Astrocyte of the spinal cord (primary cell): ENCODE data around the gene NR2F1.
"Not testable (repeated sequence)": the region's sequence is repeated elsewhere in the genome, so short reads cannot be mapped to it uniquely, and the experiment has no call there.

Experiments
- DNase-seq: peaks from one replicate; pipeline ENCODE4 v3.0.0; 2011; ENCODE audit warnings: low read depth, low spot score
- H3K4me3 ChIP-seq: 2 replicates; pipeline ENCODE4 v1.5.1; 2011; ENCODE audit warnings: low read depth, mild to moderate bottlenecking, low read length, moderate library complexity
- CTCF ChIP-seq: IDR thresholded peaks from 2 replicates; pipeline ENCODE4 v1.5.1; 2012; ENCODE audit warnings: low read depth, mild to moderate bottlenecking, low read length, inconsistent platforms
- in situ Hi-C: cut with HindIII; loops from 2 replicates; pipeline ENCODE4 v1.10.0; 2017; ENCODE audit warnings: low sequenced_read_pairs

NR2F1 gene

GRCh38 chr5:93582677-93583438, at the start of gene NR2F1:
TSS of gene NR2F1 (plus strand) at chr5:93583222. CDS start at chr5:93585024, 1,802 bp downstream.
- H3K4me3 ChIP-seq: peak within 1 kb of the TSS; percentile 76
- TF ChIP-seq CTCF: no peak
- in situ Hi-C loops: no loop called here
- DNase-seq: peak; percentile 99

GRCh38 chr5:93545872-93546271, 37.1 kb upstream of the NR2F1 start:
- no peak overlapping the region for H3K4me3 ChIP-seq
- no peak for DNase-seq
- in situ Hi-C loops: no loop called here
- no peak for TF ChIP-seq CTCF

- DNase-seq, H3K4me3 ChIP-seq, in situ Hi-C loops: not testable (repeated sequence)
Observed at GRCh38 chr5:93549594-93549993, 33.4 kb upstream of the NR2F1 start.

GRCh38 chr5:93557021-93557604, 25.9 kb upstream of the NR2F1 start:
- H3K4me3 ChIP-seq: no peak overlapping the region
- in situ Hi-C loops: no loop called here
- TF ChIP-seq CTCF: no peak
- no peak for DNase-seq

GRCh38 chr5:93566091-93566490, 16.9 kb upstream of the NR2F1 start:
- in situ Hi-C loops: no loop called here
- no peak for TF ChIP-seq CTCF
- peak; percentile 18 for DNase-seq
- H3K4me3 ChIP-seq: no peak overlapping the region

- in situ Hi-C loops: no loop called here
- peak; percentile 10 for DNase-seq
- no peak for TF ChIP-seq CTCF
- no peak overlapping the region for H3K4me3 ChIP-seq
Observed at GRCh38 chr5:93567424-93567823, 15.6 kb upstream of the NR2F1 start.
